ENCODE data around the gene CNN2. TPM values are rescaled to one million over a fixed set of nuclear protein-coding genes. Genes with fewer than 3 reads are reported as not detected.

The CNN2 gene
- total and polyA plus RNA-seq, 8 donors = 133 to 259 (median 180) TPM

DNA sequence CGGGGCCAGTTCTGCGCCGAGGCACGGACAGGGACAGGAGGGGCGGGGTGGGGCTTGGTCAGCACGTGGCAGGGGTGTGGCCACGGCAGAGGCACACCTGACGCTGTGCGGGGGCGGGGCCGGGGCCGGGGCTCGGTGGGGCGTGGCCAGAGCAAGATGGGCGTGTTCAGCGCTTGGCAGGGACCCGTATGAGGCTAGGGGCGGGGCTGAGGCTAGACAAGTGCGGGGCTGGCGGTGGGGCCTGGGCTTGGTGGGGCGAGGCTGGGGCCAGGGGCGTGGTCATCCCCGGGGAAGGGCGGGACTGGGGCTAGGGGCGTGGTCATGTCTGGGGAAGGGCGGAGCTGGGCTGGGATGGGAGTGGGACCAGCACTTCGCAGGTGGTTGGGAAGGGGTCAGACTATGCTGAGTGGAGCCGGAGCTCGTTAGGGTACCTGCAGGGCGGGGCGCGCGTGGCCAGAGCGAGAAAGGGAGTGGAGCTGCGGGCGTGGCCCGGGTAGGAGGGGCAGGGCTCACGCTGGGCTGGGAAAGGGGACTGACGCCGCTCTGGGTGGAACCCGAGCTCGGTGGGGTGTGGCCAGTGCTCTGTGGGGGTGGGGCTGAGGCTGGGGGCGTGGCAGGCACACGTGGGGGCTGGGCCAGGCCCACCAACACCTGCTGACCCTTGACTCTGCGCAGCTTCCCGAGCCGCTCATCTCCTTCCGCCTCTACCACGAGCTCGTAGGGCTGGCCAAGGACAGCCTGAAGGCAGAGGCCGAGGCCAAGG, 55.9 kb downstream of the CNN2 start:
- Histone ChIP-seq H3K4me3 (peak overlapping the region in 1 of 2 donors; percentile 14), H3K9me3 (no peaks in the 10 kb centered on the region), H3K27me3 (no peaks in the 10 kb centered on the region), H3K4me1 (peaks cover 6 to 50% of the 10 kb centered on the region in 2 donors), H3K27ac (no peak overlapping the region), H3K36me3 (peaks cover 0 to 81% of the 10 kb centered on the region in 2 donors)
- peak in 3 of 4 donors; percentile 81 to 92 (median 89) for DNase-seq
- peak; percentile 93 for ATAC-seq
- TF ChIP-seq, protein P1, sequence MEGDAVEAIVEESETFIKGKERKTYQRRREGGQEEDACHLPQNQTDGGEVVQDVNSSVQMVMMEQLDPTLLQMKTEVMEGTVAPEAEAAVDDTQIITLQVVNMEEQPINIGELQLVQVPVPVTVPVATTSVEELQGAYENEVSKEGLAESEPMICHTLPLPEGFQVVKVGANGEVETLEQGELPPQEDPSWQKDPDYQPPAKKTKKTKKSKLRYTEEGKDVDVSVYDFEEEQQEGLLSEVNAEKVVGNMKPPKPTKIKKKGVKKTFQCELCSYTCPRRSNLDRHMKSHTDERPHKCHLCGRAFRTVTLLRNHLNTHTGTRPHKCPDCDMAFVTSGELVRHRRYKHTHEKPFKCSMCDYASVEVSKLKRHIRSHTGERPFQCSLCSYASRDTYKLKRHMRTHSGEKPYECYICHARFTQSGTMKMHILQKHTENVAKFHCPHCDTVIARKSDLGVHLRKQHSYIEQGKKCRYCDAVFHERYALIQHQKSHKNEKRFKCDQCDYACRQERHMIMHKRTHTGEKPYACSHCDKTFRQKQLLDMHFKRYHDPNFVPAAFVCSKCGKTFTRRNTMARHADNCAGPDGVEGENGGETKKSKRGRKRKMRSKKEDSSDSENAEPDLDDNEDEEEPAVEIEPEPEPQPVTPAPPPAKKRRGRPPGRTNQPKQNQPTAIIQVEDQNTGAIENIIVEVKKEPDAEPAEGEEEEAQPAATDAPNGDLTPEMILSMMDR (IDR thresholded peaks at IDR 0.05) = no peak
- intact Hi-C loops (cut with DNase I) = no loop called here

DNA sequence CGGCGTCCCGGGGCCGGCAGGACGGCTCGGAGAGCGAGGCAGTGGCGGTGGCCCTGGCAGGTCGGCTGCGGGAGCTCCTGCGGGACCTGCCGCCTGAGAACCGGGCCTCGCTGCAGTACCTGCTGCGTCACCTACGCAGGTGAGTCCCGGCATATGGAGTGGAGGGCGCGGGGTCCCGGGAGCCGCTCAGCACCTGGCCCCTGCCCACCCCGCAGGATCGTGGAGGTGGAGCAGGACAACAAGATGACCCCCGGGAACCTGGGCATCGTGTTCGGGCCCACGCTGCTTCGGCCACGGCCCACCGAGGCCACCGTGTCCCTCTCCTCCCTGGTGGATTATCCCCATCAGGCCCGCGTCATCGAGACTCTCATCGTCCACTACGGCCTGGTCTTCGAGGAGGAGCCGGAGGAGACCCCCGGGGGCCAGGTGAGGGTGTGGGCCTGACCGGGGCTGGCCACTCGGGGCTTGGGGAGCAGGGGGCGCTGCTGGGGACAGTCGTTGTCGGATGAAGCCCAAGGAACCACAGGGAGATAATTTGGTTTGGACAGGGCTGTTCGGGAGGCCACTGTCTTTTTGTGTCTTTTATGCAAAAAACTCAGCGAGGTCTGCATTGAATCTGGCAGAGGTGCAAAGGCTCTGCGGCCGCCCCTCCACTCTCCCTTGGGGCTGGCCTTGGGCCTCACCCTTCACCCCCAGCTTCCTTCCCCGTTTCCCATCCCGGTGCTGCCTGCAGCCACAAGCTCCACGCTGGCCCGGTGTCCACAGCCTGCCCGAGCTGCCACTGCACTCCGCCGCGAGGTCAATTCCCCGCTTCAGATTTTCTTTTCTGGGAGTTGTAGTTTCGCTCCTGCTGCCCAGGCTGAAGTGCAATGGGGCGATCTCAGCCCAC, 56.8 kb downstream of the CNN2 start:
- H3K4me3 ChIP-seq = peak overlapping the region in 1 of 2 donors; percentile 14
- peaks cover 6 to 51% of the 10 kb centered on the region in 2 donors for H3K4me1 ChIP-seq
- intact Hi-C loops (cut with DNase I) = no loop called here
- TF ChIP-seq, protein P1 (IDR thresholded peaks at IDR 0.05) = no peak
- H3K27me3 ChIP-seq = no peaks in the 10 kb centered on the region
- no peaks in the 10 kb centered on the region for H3K9me3 ChIP-seq
- no peak for ATAC-seq
- DNase-seq = peak in 1 of 4 donors; percentile 77
- no peak overlapping the region for H3K27ac ChIP-seq
- H3K36me3 ChIP-seq = peaks cover 0 to 90% of the 10 kb centered on the region in 2 donors

DNA sequence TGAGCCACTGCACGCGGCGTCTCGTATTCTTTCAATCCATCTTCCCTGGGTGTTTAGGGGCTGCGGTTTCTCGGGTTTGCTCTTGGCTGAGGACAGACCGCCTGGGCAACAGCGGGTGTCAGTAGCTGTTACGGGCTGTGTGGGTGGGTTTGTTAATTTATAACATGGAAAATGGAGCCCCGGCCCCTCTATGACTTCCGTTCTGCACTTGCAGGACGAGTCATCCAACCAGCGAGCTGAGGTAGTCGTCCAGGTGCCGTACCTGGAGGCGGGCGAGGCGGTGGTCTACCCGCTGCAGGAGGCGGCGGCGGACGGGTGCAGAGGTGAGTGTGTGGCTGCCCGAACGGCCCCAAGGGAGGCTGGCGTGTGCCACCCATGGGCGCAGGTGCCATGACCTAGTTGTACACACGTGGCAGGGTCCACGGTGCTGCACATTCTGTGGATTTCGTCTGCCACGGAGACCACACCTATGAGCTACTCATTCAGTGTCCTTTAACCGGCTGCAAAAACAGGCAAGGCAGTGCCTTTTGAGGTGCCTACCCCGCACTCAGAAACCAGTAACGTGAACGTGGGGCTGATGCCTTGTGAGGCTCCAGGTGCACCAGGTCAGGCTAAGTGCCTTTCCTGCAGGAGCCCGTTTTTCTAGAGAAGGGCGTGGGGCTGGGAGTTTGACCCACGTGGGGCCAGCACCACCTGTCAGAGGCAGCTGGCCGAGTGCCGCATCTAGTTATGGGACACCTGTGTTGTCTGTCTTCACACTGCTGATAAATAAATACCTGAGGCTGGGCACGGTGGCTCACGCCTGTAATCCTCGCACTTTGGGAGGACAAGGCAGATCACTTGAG, 57.8 kb downstream of the CNN2 start:
- Histone ChIP-seq H3K27me3 (no peaks in the 10 kb centered on the region), H3K4me3 (no peak overlapping the region), H3K4me1 (peaks cover 6 to 62% of the 10 kb centered on the region in 2 donors), H3K36me3 (peaks cover 0 to 97% of the 10 kb centered on the region in 2 donors), H3K9me3 (no peaks in the 10 kb centered on the region), H3K27ac (no peak overlapping the region)
- intact Hi-C loops (cut with DNase I) = no loop called here
- TF ChIP-seq, protein P1 (IDR thresholded peaks at IDR 0.05) = no peak
- ATAC-seq = no peak
- peak in 1 of 4 donors; percentile 76 for DNase-seq

DNA sequence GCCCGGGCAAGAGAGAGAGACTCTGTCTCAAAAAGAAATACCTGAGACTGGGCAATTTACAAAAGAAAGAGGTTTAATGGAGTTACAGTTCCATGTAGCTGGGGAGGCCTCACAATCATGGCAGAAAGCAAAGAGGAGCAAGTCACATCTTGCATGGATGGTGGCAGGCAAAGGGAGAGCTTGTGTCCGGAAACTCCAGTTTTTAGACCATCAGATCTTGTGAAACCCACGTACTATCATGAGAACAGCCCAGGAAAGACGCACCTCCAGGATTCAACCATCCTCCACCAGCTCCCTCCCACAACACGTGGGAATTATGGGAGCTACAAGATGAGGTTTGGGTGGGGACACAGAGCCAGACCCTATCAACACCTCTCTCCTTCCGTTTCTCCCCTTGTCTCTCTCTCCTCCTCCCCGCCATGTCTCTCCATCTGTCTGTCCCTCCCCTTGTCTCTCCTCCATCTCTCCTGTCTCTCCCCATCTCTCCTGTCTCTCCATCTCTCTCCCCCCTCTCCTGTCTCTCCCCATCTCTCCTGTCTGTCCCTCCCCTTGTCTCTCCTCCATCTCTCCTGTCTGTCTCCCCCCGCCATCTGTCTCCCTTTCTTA, 58.7 kb downstream of the CNN2 start:
- no peak for ATAC-seq
- Histone ChIP-seq H3K9me3 (no peaks in the 10 kb centered on the region), H3K4me3 (no peak overlapping the region), H3K27me3 (no peaks in the 10 kb centered on the region), H3K4me1 (peaks cover 6 to 70% of the 10 kb centered on the region in 2 donors), H3K36me3 (peaks cover 0 to 97% of the 10 kb centered on the region in 2 donors), H3K27ac (peak overlapping the region in 1 of 2 donors; percentile 13)
- TF ChIP-seq, protein P1 (IDR thresholded peaks at IDR 0.05) = no peak
- no peak for DNase-seq
- intact Hi-C loops (cut with DNase I) = no loop called here

Data from left lung (tissue), 10 donors.